Left hindlimb (tissue), 1 donor: ENCODE data around the gene DMKN.
"Not testable (repeated sequence)": the region's sequence is repeated elsewhere in the genome, so short reads cannot be mapped to it uniquely, and the experiment has no call there.

Experiments used
- DNase-seq: peaks from one replicate; pipeline ENCODE4 v3.0.0-alpha.2; 2018

DMKN gene

GRCh38 chr19:35495107-35496064 lies 18.1 kb downstream of the DMKN start:
- DNase-seq = peak; percentile 59

DNA sequence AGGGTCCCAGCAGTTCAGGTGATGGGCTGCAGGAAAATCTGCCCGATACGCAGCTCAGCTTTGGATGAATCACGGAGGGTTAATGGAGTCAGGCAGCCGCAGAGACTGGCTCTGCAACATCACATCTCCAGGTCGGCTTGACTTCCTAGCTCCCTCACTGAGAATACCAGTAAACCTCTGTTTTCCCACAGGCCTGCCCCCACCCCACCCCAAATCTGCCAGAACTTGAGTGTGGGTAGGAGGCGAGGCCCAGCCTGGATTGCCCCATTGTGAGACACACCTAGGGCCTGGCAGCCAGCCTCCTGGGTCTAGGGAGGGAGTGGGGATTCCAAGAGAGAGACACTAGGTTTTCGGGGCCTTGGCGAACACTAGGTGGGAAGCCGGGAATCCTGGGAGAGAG lies 19.5 kb downstream of the DMKN start:
- no peak for DNase-seq

DNA sequence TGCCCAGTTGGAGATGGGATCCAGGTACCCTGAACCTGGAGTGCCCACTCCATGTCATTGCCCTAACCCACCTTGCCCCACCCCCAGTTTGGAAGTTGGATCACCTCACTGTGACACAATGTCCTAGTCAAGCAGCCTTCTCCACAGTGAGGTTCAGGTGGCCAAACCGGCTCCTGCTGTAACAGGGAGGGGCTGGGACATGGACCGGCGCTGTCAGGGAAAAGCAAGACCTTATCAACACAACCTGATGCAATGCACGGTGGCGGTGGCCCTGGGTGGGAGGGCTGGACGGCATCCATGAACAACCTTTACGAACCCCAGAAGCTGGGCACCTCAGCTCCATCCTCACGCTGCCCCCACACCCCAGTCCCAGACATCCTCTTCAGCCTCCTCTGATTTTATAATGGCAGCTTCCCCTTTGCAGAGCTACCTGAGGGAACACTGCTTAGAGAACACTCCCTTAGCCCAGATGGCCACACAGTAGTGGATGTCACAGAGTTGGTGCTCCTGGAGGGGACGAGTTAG lies 21.6 kb downstream of the DMKN start:
- DNase-seq = no peak

GRCh38 chr19:35490364-35490763 lies 23.1 kb downstream of the DMKN start, which contains the start of gene KRTDAP:
KRTDAP (minus strand) TSS chr19:35490464; CDS start chr19:35490442, 22 bp downstream.
- no peak for DNase-seq

DNA sequence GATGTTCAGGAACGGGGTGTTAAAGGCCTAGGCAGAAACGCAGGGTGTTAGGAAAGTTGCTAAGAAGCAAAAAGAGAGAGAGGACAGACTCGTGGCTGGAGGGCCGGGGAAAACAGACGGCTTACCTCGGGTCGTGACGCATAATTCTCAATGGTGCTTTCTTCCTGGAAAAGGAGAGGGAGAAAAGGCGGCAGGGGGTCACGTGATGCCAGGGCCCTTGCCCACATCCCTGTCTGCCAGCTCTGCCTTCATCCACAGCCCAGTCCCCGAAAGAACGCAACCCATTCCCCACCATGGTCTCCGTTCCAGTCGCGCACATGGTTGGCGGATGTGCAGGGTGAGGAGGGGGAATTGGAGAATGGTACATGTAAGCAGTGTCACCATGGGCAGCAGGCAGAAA lies 24.8 kb downstream of the DMKN start:
- no peak for DNase-seq

GRCh38 chr19:35487656-35488182 lies 25.7 kb downstream of the DMKN start:
- no peak for DNase-seq

GRCh38 chr19:35486268-35486708 lies 27.2 kb downstream of the DMKN start:
- no peak for DNase-seq

DNA sequence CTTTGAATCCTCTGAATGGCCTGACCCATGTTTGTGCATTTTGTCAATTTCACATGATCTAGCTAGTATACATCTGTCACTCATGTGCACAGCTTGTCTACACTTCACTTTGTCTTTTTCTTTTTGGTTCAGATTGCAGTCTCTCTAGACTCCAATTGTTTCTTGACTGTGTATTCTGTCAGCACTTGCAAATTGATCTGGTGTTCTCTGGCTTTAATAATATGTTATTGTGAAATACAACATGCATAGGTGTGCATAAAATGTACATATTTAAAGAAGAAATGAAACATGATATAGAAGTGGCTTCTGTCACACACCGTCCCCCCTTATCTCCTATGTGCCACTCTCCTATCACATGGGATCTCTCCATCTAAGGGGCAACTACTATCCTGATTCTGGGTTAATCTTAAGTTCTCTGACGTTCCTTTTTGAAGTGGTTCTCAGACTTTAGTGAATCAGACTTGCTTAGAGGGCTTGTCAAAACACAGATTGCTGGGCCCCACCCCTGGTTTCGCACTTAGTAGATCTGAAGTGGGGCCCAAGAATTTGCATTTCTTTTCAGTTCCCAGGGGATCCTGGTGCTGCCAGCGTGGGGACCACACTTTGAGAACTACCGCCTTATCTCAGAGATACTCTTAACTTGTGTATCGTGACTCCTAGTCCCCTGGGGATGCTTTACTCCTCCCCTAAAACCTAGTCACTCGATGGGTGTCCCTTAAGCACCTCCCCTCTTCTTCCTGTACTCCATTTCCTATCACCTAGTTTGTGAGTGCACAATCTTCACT lies 29.0 kb downstream of the DMKN start:
- no peak for DNase-seq

DNA sequence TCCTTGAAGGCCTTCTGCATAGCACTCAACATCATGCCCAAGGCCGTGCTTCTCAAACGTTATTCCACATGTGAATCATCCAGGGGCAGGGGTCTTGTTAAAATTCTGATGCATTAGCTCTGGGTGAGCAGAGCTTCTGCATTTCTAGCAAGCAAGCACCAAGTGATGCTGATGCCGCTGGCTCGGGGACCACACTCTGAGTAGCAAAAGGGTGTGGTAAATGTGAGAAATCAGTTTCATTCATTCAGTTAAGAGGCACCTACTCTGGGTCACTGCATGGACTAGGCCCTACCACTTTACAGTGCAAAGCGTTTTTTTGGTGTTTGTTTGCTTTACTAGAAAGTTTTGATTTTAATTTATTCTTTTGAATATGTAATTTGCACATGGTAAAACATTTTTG lies 30.4 kb downstream of the DMKN start:
- no peak for DNase-seq

GRCh38 chr19:35478794-35479677 lies 34.4 kb downstream of the DMKN start:
- no peak for DNase-seq

GRCh38 chr19:35476149-35476548 lies 37.3 kb downstream of the DMKN start:
- DNase-seq = no peak

- not testable (repeated sequence) for DNase-seq
Measured at GRCh38 chr19:35474594-35474993, 38.9 kb downstream of the DMKN start.

- DNase-seq = no peak
Measured at GRCh38 chr19:35474104-35474503, 39.3 kb downstream of the DMKN start.

- DNase-seq = no peak
Measured at GRCh38 chr19:35471946-35472345, 41.5 kb downstream of the DMKN start.

DNA sequence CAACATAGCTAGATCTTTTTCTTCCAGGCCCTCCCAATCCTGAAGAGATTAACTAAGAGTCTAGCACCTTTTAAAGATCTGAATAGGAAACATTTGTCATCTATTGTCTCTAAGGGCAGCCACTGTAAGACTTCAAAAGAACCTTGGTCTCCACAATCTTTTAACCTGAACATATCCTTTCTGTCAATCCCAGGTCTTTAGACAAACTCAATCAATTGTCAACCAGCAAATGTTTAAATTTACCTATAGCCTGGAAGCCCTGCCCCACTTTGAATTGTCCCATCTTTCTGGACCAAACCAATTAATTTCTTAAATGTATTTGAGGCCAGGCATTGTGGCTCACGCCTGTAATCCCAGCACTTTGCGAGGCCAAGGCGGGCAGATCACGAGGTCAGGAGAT lies 42.4 kb downstream of the DMKN start:
- not testable (repeated sequence) for DNase-seq

DNA sequence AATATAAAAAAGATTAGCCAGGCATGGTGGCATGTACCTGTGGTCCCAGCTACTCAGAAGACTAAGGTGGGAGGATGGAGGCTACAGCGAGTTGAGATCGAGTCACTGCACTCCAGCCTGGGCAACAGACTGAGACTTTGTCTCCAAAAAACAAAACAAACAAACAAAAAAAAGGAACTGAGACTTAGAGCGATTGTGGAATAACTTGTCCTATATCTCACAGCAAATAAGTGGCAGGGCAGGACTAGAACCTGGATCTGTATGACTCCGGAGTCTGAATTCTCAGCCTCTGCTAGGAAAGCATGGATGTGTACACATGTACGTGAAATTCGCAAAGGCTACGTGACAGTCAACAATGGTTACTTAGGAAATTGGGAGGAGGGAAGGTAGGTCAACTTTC lies 43.3 kb downstream of the DMKN start:
- no peak for DNase-seq

DNA sequence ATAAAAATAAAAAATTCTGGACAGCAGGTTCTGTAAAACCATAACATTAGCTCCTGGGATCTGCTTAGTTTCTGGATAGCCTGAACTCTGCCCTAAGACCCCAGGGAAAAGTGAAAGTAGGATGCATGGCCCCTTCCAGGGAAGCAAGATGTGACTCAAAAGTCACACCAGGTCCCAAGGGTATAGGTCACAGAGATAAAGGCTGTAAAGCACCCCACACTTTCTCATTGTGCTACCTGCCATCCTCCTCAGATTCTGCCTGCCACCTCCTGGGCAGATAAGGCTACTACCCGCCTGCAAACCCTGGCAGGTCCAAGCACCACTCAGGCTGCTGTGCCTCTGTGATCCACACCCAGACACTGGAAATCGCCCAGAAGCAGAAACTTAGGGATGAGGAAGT lies 44.8 kb downstream of the DMKN start:
- DNase-seq = no peak

DNA sequence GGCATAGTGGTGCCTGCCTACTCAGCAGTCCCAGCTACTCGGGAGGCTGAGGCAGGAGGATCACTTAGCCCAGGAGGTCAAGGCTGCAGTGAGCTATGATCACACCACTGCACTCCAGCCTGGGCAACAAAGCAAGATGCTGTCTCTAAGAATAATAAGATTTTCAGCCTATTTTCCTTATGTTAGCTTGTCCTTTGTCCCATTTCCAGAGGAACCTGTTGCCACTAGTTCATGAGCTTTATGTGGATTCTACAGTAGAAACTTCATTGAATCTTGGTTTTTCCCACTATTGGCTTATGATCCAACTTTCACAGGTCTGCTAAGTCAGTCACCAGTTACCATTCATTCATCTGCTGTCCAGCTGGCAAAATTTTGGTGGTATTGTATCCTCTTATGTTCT lies 47.2 kb downstream of the DMKN start:
- no peak for DNase-seq

DNA sequence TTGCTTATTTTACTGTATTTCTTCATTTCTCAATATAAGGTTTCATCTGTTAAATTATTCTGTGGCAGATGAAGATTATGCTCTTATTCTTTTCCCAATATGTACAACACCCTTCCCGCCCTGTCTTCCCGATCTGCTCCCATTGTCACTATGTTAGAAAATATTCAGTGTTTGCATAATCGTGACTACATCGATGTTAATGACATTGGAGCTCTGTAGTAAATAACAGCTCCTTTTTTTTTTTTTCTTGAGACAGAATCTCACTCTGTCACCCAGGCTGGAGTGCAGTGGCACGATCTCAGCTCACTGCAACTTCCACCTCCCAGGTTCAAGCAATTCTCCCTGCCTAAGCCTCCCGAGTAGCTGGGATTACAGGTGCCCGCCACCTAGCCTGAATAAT lies 50.5 kb downstream of the DMKN start:
- not testable (repeated sequence) for DNase-seq

- no peak for DNase-seq
Measured at GRCh38 chr19:35462476-35462953, 50.9 kb downstream of the DMKN start.

DNA sequence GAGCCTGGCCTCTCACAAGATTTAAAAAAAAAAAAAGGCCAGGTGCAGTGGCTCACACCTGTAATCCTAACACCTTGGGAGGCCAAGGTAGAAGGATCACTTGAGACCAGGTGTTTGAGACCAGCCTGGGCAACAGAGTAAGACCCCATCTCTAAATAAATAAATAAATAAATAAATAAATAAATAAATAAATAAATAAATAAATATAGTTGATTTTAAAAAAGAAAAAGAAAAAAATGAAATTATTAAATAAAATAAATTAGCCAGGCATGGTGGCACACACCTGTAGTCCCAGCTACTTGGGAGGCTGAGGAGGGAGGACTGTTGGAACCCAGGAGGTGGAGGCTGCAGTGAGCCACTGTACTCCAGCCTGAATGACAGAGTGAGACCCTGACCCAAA lies 51.7 kb downstream of the DMKN start:
- DNase-seq = not testable (repeated sequence)

DNA sequence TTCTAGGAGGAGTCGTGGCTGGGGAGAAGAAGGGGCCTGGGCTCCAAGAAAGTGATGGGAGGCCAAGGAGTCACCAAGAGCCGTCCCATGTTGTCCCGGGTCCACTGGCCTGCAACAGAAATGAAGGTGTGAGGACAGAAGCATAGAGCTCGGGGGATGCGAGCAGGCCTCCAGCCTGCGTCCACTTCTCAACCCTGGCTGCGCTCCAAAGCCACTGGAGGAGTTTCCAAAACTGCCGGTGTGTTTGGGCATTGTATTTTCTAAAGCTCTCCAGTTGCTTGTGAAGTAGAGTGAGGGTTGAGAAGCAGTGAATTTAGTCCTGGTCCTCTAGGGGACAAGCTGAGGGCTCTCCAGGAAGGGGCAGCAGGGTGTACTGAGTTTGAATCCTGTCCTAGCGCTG lies 52.4 kb downstream of the DMKN start:
- no peak for DNase-seq
